Measurements from ENCODE around the gene PLEKHG4B. TPM values are rescaled to one million over a fixed set of nuclear protein-coding genes. Genes with fewer than 3 reads are reported as not detected.
"Not testable (repeated sequence)": the region's sequence is repeated elsewhere in the genome, so short reads cannot be mapped to it uniquely, and the experiment has no call there.

The PLEKHG4B gene
- total RNA-seq, 1 experiment from 2014 or later = 0.34 TPM

- peak in 1 of 2 experiments; percentile 27 for DNase-seq (ENCODE audit: low read depth in 1 of 2, low spot score in 2 of 2)
- Histone ChIP-seq H3K27ac (no peak overlapping the region), H3K9me3 (replicated peaks) (no peaks in the 10 kb centered on the region), H3K4me3 (no peak overlapping the region), H3K27me3 (replicated peaks) (peaks cover 43% of the 10 kb centered on the region), H3K36me3 (no peaks in the 10 kb centered on the region), H3K4me1 (replicated peaks) (no peaks in the 10 kb centered on the region)
Observed at GRCh38 chr5:56561-57290, 35.2 kb upstream of the PLEKHG4B start.

- DNase-seq (ENCODE audit: low read depth in 1 of 2, low spot score in 2 of 2); H3K4me1 ChIP-seq (replicated peaks); H3K27ac ChIP-seq; H3K36me3 ChIP-seq; H3K9me3 ChIP-seq (replicated peaks); H3K4me3 ChIP-seq: not testable (repeated sequence)
- peaks cover 22% of the 10 kb centered on the region for H3K27me3 ChIP-seq (replicated peaks)
Observed at GRCh38 chr5:60250-60649, 31.7 kb upstream of the PLEKHG4B start.

- H3K4me3 ChIP-seq = no peak overlapping the region
Observed at GRCh38 chr5:70440-70839, 21.5 kb upstream of the PLEKHG4B start.

GRCh38 chr5:72316-73180 lies 19.4 kb upstream of the PLEKHG4B start:
- not testable (repeated sequence) for H3K27ac ChIP-seq; DNase-seq (ENCODE audit: low read depth in 1 of 2, low spot score in 2 of 2); H3K36me3 ChIP-seq; H3K27me3 ChIP-seq (replicated peaks); H3K4me3 ChIP-seq; H3K9me3 ChIP-seq (replicated peaks)
- peaks cover 34% of the 10 kb centered on the region for H3K4me1 ChIP-seq (replicated peaks)

More at GRCh38 chr5:70440-70839, 21.5 kb upstream of the PLEKHG4B start:
- no peak for DNase-seq (ENCODE audit: low read depth in 1 of 2, low spot score in 2 of 2)
- no peaks in the 10 kb centered on the region for H3K36me3 ChIP-seq
- peaks cover 13% of the 10 kb centered on the region for H3K4me1 ChIP-seq (replicated peaks)
- H3K9me3 ChIP-seq (replicated peaks) = 0 out of 2 replicates have a peak, but pooled peaks cover 3% of the 10 kb centered on the region
- 0 out of 2 replicates have a peak, but pooled peaks cover 9% of the 10 kb centered on the region for H3K27me3 ChIP-seq (replicated peaks)
- no peak overlapping the region for H3K27ac ChIP-seq

- H3K4me1 ChIP-seq (replicated peaks) = peaks cover 39% of the 10 kb centered on the region
- H3K9me3 ChIP-seq (replicated peaks); H3K4me3 ChIP-seq; H3K36me3 ChIP-seq; H3K27ac ChIP-seq; H3K27me3 ChIP-seq (replicated peaks); DNase-seq (ENCODE audit: low read depth in 1 of 2, low spot score in 2 of 2): not testable (repeated sequence)
Observed at GRCh38 chr5:73181-73447, 18.9 kb upstream of the PLEKHG4B start.

GRCh38 chr5:73768-74502 lies 18.0 kb upstream of the PLEKHG4B start:
- H3K4me1 ChIP-seq (replicated peaks) = peaks cover 48% of the 10 kb centered on the region
- no peaks in the 10 kb centered on the region for H3K27me3 ChIP-seq (replicated peaks)
- H3K4me3 ChIP-seq = no peak overlapping the region
- no peaks in the 10 kb centered on the region for H3K9me3 ChIP-seq (replicated peaks)
- H3K27ac ChIP-seq = no peak overlapping the region
- no peaks in the 10 kb centered on the region for H3K36me3 ChIP-seq
- no peak for DNase-seq (ENCODE audit: low read depth in 1 of 2, low spot score in 2 of 2)

- no peak for DNase-seq (ENCODE audit: low read depth in 1 of 2, low spot score in 2 of 2)
- Histone ChIP-seq H3K27me3 (replicated peaks) (no peaks in the 10 kb centered on the region), H3K4me1 (replicated peaks) (peaks cover 52% of the 10 kb centered on the region), H3K36me3 (no peaks in the 10 kb centered on the region), H3K9me3 (replicated peaks) (no peaks in the 10 kb centered on the region), H3K27ac (no peak overlapping the region), H3K4me3 (no peak overlapping the region)
Observed at GRCh38 chr5:74503-75109, 17.4 kb upstream of the PLEKHG4B start.

GRCh38 chr5:75331-76320 lies 16.3 kb upstream of the PLEKHG4B start:
- no peaks in the 10 kb centered on the region for H3K9me3 ChIP-seq (replicated peaks)
- peak; percentile 89 for DNase-seq (ENCODE audit: low read depth in 1 of 2, low spot score in 2 of 2)
- H3K4me3 ChIP-seq = no peak overlapping the region
- H3K27me3 ChIP-seq (replicated peaks) = no peaks in the 10 kb centered on the region
- no peaks in the 10 kb centered on the region for H3K36me3 ChIP-seq
- peak overlapping the region; percentile 41 for H3K27ac ChIP-seq
- peaks cover 52% of the 10 kb centered on the region for H3K4me1 ChIP-seq (replicated peaks)

GRCh38 chr5:76358-77169 lies 15.4 kb upstream of the PLEKHG4B start:
- no peak for DNase-seq (ENCODE audit: low read depth in 1 of 2, low spot score in 2 of 2)
- peaks cover 57% of the 10 kb centered on the region for H3K4me1 ChIP-seq (replicated peaks)
- H3K4me3 ChIP-seq = no peak overlapping the region
- H3K36me3 ChIP-seq = no peaks in the 10 kb centered on the region
- no peaks in the 10 kb centered on the region for H3K9me3 ChIP-seq (replicated peaks)
- peak overlapping the region; percentile 41 for H3K27ac ChIP-seq
- H3K27me3 ChIP-seq (replicated peaks) = no peaks in the 10 kb centered on the region

GRCh38 chr5:77170-77501 lies 14.8 kb upstream of the PLEKHG4B start:
- Histone ChIP-seq H3K4me1 (replicated peaks) (peaks cover 63% of the 10 kb centered on the region), H3K27me3 (replicated peaks) (no peaks in the 10 kb centered on the region), H3K4me3 (no peak overlapping the region), H3K9me3 (replicated peaks) (no peaks in the 10 kb centered on the region), H3K27ac (no peak overlapping the region), H3K36me3 (no peaks in the 10 kb centered on the region)
- DNase-seq (ENCODE audit: low read depth in 1 of 2, low spot score in 2 of 2) = no peak

GRCh38 chr5:77546-77945 lies 14.4 kb upstream of the PLEKHG4B start:
- no peaks in the 10 kb centered on the region for H3K27me3 ChIP-seq (replicated peaks)
- H3K36me3 ChIP-seq = no peaks in the 10 kb centered on the region
- no peak overlapping the region for H3K27ac ChIP-seq
- no peak overlapping the region for H3K4me3 ChIP-seq
- peaks cover 67% of the 10 kb centered on the region for H3K4me1 ChIP-seq (replicated peaks)
- no peaks in the 10 kb centered on the region for H3K9me3 ChIP-seq (replicated peaks)
- DNase-seq (ENCODE audit: low read depth in 1 of 2, low spot score in 2 of 2) = no peak
